Astrocyte of the hippocampus (primary cell): ENCODE results near the gene SPRY2.
"Not testable (repeated sequence)": the region's sequence is repeated elsewhere in the genome, so short reads cannot be mapped to it uniquely, and the experiment has no call there.

Experiments
- DNase-seq: peaks from one replicate; pipeline ENCODE4 v3.0.0; 2011; ENCODE audit warnings: low read depth, low spot score

Gene SPRY2

DNA sequence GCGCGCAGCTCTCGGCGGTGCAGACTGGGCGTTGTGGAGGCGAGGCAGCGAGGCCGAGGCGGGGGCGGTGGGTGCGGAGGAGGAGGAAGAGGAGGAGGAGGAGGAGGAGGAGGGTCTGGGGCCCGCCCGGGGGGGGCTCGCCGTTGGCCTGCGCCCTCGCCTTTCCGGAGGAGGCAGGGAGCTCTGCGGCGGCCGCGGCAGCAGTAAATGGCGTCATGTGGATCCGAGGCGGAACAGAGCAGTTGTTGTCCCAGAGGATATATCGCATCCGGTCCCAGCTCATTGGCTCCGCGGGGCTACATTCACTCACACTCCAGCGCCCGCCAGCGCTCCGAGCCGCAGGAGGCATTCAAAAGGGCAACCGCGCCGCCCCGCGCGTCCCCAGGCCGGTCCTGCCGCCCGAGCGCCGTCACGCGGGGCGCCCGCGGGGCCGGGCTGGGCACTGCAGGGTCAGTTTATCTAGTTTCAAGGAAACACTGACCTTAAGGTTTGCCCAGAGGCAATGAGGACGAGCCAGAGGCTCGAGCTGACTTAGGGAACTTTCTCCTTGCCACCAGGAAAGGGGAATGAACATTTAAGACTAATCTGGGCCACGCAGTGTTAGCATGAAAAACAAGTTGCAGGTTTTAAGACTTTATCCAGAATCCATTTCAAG is at the start of gene SPRY2:
SPRY2 (minus strand) TSS at position 26 of the 655 bp plus-strand sequence. CDS start 3,421 bp downstream, outside the sequence.
- peak; percentile 99 for DNase-seq

DNA sequence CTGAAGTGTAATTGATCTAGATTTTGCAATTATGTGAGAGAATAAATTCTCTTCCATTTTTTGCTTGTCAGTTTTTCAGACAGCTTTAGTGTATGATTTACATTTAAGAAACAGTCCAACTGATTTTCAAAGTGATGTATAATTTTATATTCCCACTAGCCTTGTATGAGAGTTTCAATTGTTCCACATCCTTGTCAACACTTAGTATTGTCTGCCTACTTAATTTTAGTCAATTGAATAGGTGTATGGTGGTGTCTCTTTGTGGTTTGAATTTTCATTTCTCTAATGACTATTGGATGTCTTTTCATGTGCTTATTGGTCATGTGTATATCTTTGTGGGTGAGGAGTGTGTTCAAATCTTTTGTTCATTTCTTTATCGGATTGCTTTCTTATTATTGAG is 49.4 kb upstream of the SPRY2 start:
- DNase-seq: no peak

GRCh38 chr13:80389073-80390038 is 48.4 kb upstream of the SPRY2 start:
- peak; percentile 1 for DNase-seq

DNA sequence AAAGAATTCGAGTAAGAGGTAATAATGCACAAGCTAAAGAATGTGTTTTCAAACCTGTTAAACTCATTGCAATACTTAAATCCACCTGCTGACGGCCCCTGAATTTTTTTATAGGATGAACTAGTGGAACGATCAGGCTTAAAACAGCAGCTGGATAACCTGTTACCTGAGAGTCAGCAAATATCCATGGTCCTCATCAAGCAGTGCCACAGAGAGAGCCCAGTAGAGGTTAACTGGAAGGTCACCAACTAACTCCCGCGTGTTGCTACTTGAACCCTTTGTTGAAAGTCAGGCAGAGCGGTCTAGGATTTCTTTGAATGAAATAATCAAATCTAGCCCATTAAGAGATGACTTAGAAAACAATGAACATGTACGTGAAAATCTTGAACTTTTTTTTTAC is 47.6 kb upstream of the SPRY2 start:
- no peak for DNase-seq

DNA sequence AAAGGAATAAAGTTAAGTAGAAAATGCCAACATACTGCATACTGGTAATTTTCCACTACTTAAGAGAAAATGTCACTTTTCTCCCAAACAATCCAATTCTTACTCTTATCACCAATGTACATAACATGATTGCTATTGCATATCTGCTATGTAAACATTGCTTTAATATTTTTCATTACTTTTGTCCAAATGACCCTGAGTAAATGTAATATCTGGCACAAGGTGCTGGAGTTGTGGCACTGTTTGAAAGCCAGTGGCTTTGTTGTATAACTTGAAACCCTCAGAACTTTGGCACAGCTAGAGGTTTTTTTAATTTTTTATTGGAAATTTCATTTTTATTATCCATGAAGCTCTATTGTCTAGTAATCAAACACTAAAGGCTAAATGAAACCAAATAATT is 45.7 kb upstream of the SPRY2 start:
- DNase-seq: no peak

GRCh38 chr13:80386002-80386401 is 45.1 kb upstream of the SPRY2 start:
- no peak for DNase-seq

DNA sequence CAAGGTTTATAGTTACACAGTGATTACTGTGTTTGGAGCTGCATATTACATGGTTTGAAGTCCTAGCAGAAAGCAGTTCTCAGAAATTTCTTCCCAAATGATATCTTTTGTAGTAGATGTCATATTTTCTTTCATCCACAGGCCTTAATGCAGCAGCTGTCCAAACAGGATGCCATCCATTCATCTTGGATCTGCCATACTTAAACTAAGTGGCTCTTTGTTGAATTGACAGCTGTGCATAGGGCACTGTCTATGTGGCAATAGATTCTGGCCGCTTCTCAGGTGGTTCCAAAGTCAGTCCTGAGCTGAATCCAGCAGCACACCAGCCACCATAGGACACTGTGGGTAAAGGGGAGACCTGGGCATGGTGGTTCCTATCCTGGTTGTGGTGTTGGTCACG is 41.6 kb upstream of the SPRY2 start:
- no peak for DNase-seq

- peak; percentile 52 for DNase-seq
Observed at GRCh38 chr13:80379245-80379644, 38.3 kb upstream of the SPRY2 start.

DNA sequence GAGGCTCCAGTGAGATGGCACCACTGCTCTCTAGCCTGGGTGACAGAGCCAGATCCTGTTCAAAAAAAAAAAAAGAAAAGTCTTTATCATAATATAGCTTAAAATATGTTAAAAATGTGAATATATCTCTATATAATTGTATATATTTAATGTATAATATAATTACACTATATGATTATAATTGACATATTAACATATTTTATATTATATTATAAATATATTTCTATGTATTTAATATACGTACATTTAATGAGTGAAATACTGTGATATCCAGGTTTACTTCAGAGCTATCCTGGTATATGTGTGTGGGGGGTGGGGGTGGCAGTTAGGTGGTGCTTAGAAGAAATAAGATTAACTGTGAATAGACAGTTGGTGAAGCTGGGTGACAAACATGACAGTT is 35.6 kb upstream of the SPRY2 start:
- DNase-seq: no peak

- no peak for DNase-seq
Observed at GRCh38 chr13:80374901-80375300, 34.0 kb upstream of the SPRY2 start.

DNA sequence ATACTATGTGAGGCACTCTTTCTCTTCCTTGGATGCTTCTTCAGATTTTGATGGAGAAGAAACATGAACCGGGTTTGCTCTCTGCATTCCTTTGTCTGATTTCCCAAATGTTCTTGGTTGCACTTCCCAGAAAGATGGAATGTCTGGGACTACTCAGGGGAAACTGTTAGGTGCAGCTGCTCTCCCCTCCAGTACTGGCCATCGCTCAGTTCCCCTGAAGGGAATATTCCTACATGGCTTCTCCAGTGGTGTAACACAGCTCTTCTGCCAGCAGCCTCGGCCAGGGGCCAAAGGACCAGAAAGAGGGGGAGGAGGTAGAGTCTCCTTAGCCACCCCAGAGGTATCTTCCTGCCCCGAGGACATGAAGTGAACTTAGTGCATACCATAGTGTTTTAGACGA is 33.5 kb upstream of the SPRY2 start:
- DNase-seq: no peak

DNA sequence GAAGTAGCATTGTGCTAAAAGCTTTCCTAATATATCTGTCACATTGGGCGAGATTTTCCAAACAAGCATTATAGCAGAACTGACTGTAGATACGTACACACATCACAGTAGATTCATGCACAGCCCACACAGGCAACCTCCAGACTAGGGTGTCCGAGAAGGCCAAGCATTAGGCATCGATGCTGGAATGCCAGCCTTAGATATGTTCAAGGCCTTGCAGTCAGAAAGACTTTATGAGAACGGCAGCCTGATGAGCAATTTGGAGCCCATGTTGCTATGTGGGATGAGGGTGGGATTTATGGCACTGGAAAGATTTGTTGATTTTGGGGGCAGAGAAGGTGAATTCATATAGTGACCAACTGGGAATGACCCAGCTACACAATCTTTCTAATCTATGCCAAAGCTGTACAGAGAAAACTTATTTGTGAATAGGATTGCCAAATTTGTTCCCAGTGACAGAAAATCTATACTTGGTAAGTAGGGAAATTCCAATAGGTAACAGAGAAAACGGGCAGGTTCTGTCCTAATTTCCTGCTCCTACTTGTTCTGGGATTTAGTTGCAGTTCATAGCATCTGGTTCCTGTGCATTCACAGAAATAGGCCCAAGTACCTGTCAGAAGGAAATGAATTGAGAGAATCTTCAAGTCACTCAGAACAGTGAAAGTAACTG is 31.0 kb upstream of the SPRY2 start:
- no peak for DNase-seq

DNA sequence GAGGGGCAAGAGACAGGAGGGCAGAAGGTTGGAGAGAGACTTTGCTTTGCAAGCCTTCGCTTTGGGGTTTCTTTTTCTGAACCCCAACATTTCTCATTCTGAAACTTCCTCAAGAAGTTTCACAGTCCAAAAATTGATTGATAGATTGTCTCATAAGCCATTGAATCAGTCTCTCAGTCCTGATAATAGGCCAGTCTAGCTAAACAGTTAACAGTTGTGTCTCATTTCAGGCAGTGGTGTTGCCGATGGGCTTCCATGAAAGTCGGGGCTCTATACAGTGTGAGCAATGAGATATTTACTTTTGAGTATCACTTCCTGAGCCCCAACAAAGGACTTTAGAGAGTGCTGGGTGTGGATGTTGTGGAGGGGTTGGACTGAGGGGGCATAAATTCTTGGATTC is 26.5 kb upstream of the SPRY2 start:
- DNase-seq: no peak

DNA sequence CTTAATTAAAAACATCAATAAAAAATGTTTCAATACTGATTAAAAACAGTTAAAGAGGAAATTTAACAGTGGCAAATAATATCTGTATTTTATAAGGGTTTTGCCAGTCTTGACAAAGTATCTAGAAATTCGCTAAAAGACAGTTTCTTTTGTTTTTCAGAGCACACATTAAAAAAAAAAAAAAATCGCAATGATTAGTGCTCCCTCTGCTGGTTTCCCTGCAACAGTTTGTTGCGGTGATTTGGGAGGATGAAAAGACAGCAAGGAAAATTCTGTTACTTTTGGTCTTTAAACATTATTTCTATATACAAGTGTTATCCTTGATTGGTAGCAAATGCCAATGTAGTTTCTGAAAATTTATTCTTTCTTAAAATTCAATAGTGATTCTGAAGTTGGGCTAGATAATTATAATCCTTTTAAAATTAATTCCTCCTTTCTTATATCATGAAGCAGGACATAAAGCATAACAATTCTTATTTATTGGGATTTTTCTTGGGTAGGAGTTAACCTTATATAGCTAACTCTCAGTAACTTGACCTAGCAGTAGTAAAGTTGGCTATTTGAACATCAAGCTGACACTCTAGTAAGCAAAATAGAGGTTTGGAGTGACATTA is 23.1 kb upstream of the SPRY2 start:
- DNase-seq: peak; percentile 59

- DNase-seq: no peak
Observed at GRCh38 chr13:80362481-80362880, 21.6 kb upstream of the SPRY2 start.

- peak; percentile 17 for DNase-seq
Observed at GRCh38 chr13:80361883-80362327, 21.0 kb upstream of the SPRY2 start.

DNA sequence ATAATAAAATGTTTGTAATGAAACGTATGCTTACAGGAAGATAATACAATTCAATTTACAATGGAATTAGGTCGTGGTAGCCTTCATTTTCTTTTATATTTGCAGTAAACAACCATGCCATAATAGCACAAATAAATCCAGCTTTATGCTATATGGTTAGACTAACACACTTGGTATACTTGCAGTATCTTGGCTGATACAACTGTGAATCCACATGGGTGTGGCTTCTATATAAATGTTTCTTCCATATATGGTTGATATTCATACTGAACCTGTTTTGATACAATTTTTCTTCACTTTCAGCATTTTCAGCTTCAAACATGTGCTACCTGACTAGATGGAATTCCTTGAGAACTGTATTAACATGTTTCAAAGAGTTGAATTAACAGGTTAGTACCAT is 20.4 kb upstream of the SPRY2 start:
- no peak for DNase-seq

DNA sequence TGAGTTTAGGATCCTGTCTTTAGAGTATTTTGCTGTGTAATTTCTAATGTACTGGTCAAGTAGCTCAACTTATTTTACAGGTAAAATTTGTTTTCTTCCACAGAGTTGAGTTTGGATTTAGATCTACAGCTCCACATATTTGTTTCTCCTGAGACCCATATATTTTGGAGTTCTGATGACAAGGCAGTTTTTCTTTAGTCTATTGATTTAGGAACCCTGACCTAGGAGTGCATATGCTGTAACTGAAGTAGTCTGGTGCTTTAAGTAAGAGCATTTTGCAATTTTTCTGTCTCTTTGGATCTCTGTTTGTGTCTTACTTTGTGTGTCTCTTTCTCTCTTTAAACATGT is 19.5 kb upstream of the SPRY2 start:
- DNase-seq: no peak

DNA sequence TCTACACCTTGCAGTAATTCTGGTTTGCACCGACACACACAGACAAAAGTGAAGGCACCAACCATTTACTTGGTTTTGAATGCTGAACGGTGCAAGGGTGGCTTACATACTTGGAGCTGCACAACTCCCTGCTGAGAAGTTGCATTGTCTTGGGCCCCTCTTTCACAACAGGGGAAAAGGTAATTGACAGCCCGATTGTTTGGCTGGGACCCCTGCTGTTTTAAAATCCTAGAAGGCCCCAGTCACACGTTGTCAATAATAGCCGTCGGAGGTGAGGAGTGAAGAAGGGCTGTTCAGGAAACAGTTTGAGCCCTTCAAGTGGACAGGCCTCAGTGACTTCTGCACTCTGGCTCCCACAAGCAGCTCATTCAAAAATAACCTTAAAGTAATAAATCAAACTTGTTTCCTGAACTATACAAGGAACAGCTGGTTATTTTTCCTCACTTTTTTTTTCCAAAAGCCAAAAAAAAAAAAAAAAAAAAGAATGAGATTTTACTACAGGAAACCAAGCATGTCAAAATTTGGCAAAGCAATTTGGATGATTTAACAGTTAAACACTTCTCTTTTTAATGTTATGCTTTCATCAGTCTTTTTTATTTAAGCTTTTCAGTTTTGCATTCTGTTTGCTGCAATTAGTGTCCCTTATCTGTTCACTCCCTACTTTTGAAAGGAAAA is 19.0 kb upstream of the SPRY2 start:
- DNase-seq: peak; percentile 10

DNA sequence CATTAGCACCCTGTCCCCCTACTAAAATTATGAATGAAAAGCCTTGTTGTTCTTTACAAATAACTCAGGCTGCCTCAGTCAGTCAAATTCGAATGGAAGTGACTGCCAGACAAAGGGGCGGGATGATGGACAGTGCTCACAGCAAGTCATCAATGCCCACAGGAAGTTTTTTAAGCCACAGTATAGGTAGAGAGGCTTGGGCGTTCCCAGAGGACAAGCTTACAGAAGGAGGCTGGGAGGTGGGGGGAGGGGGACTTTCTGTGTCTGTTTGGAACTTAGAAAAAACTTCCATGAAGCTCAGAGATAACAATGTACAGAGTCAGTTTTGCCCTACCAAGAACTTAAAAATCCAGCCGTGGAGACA is 18.5 kb upstream of the SPRY2 start:
- no peak for DNase-seq

GRCh38 chr13:80355496-80356094 is 14.7 kb upstream of the SPRY2 start:
- not testable (repeated sequence) for DNase-seq
